Tibial nerve (tissue), 4 donors: Measurements from ENCODE around the gene CDH4. TPM values are rescaled to one million over a fixed set of nuclear protein-coding genes. Genes with fewer than 3 reads are reported as not detected.

Experiments used
- DNase-seq, 2 donors: peaks; one replicate each; pipeline ENCODE4 v3.0.0-alpha.2; 2019; ENCODE audit warnings: low spot score in 2 of 2
- H3K27ac ChIP-seq, 4 donors: fragments of 200-600 bp; sonication (generic) in 3 of 4; one replicate each; pipeline ENCODE4 v1.5.1; 2017 to 2019; ENCODE audit warnings: mild to moderate bottlenecking in 1 of 4
- H3K27me3 ChIP-seq, 2 donors: fragments of 200-600 bp; sonication (generic) in 1 of 2; one replicate each; pipeline versions ENCODE4 v1.5.1 to v1.6.0; 2017 to 2019
- H3K36me3 ChIP-seq, 3 donors: fragments of 200-600 bp; sonication (generic); one replicate each; pipeline ENCODE4 v1.5.1; 2018 to 2019
- H3K4me1 ChIP-seq, 4 donors: fragments of 200-600 bp; sonication (generic) in 3 of 4; one replicate each; pipeline ENCODE4 v1.5.1; 2017 to 2019
- H3K4me3 ChIP-seq, 4 donors: fragments of 200-600 bp; sonication (generic) in 3 of 4; one replicate each; pipeline ENCODE4 v1.5.1; 2017 to 2019; ENCODE audit warnings: mild to moderate bottlenecking in 1 of 4, moderate library complexity in 1 of 4
- H3K9me3 ChIP-seq, 4 donors: fragments of 200-600 bp; sonication (generic) in 3 of 4; one replicate each; pipeline ENCODE4 v1.5.1; 2017 to 2019
- EP300 ChIP-seq, 2 donors: sonication (generic); formaldehyde crosslinking; IDR thresholded peaks; one replicate each; pipeline ENCODE4 v1.6.1; 2017; ENCODE audit warnings: antibody characterized with exemption in 2 of 2, mild to moderate bottlenecking in 1 of 2
- POLR2A ChIP-seq, 2 donors: fragments of 450-650 bp; IDR thresholded peaks; one replicate each; pipeline ENCODE4 v1.6.1; 2017; ENCODE audit warnings: antibody characterized with exemption in 2 of 2, mild to moderate bottlenecking in 2 of 2, moderate library complexity in 2 of 2
- WGBS, 2 donors: methylation state at CpG; one replicate each; pipeline ENCODE4 v1.1.5; 2018; 5-methylcytosine and 5-hydroxymethylcytosine counted together
- total RNA-seq, 4 donors: library from RNA; depleted of rRNA; stranded (reverse); fragments of >200 nt; gene quantifications; one replicate each; pipeline ENCODE4 v1.1.0, GENCODE V29; 2016
- TF ChIP-seq, protein P1 (sequence below), 5 experiments: fragments of 200-600 bp in 3 of 5; fragments of 450-650 bp in 2 of 5; sonication (generic) in 3 of 5; IDR thresholded peaks; one replicate each; pipeline ENCODE4 v1.5.1; 2016 to 2019; ENCODE audit warnings: antibody characterized with exemption in 5 of 5, mild to moderate bottlenecking in 3 of 5, moderate library complexity in 2 of 5

The CDH4 gene
- total RNA-seq, 4 donors from 2014 or later, result 0.78 to 2.3 (median 1.0) TPM

DNA sequence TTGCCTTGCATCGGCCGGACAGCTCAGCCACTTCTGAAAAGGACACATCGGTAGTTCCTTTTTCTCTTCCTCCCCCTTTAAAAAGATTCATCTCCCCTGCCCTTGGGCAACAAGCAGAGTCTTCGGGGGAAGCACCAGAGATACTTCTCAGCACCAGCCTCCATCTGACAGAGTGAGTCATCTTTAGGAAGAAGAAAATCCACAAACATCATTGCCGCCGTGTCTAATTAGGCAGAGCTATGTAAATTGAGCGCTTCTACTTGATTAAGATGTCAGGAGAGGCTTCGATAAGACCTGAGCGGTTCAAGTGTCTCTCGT lies 627.2 kb downstream of the CDH4 start:
- 83 to 84% methylated on average over 9 to 10 of the region's 10 CpGs for WGBS, 2 donors
- TF ChIP-seq, protein P1, sequence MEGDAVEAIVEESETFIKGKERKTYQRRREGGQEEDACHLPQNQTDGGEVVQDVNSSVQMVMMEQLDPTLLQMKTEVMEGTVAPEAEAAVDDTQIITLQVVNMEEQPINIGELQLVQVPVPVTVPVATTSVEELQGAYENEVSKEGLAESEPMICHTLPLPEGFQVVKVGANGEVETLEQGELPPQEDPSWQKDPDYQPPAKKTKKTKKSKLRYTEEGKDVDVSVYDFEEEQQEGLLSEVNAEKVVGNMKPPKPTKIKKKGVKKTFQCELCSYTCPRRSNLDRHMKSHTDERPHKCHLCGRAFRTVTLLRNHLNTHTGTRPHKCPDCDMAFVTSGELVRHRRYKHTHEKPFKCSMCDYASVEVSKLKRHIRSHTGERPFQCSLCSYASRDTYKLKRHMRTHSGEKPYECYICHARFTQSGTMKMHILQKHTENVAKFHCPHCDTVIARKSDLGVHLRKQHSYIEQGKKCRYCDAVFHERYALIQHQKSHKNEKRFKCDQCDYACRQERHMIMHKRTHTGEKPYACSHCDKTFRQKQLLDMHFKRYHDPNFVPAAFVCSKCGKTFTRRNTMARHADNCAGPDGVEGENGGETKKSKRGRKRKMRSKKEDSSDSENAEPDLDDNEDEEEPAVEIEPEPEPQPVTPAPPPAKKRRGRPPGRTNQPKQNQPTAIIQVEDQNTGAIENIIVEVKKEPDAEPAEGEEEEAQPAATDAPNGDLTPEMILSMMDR (IDR thresholded peaks at IDR 0.05), result no peak
- TF ChIP-seq EP300 (IDR thresholded peaks at IDR 0.05), result no peak
- TF ChIP-seq POLR2A (IDR thresholded peaks at IDR 0.05), result no peak
- H3K27me3 ChIP-seq, result no peaks in the 10 kb centered on the region

DNA sequence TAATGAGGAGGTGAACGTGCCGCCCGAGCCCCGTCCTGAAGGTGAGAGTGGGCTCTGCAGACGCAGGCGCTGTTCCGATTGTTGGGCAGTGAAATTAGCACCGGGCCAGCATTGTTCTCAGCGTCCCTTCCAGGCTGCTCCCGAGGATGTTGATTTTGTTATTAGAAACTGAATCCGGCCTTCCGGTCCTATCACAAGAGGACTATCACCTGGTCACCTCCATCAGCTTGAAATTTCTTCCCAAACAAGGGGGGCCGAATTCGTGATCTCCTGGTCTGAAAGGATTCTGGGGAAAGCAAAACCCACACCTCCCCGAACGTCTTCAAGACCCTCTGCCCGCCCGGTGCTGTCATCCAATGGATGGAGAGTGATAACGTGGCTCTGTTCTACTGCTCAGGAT lies 627.6 kb downstream of the CDH4 start:
- H3K4me3 ChIP-seq, result no peak overlapping the region
- TF ChIP-seq POLR2A (IDR thresholded peaks at IDR 0.05), result no peak
- no peak for TF ChIP-seq EP300 (IDR thresholded peaks at IDR 0.05)
- TF ChIP-seq, protein P1 (IDR thresholded peaks at IDR 0.05), result no peak
- 92 to 97% methylated on average over 19 of the region's 19 CpGs for WGBS, 2 donors
- no peaks in the 10 kb centered on the region for H3K36me3 ChIP-seq
- no peak overlapping the region for H3K27ac ChIP-seq
- H3K4me1 ChIP-seq, result peaks cover 0 to 22% (median 0%) of the 10 kb centered on the region in 4 donors
- no peak for DNase-seq
- H3K27me3 ChIP-seq, result no peaks in the 10 kb centered on the region
- no peaks in the 10 kb centered on the region for H3K9me3 ChIP-seq

More for the DNA sequence above, 627.2 kb downstream of the CDH4 start:
- no peak for DNase-seq
- Histone ChIP-seq H3K36me3 (no peaks in the 10 kb centered on the region), H3K9me3 (no peaks in the 10 kb centered on the region), H3K4me1 (peaks cover 0 to 19% (median 0%) of the 10 kb centered on the region in 4 donors), H3K27ac (no peak overlapping the region), H3K4me3 (no peak overlapping the region)

DNA sequence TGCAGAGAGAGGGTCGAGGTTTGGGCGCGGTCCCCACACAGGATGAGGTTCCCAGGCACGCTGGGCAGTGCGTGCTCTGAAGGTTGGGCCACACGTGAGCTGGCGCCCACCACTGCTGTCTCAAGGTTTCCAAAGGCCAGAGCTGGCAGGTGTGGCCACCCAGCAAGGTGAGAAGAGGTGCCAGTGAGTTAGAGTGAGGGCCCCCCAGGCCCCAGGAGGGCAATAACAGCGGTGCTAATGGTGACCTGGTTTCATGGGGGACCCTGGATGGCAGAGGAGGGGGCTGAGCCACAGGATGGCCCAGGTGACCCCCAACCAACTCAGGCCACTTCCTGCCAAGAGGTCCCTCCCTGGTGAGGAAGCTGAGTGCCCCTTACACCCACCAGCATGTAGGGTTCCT lies 628.6 kb downstream of the CDH4 start:
- WGBS, 2 donors, result 79 to 90% methylated on average over 2 to 7 of the region's 8 CpGs
- Histone ChIP-seq H3K4me1 (peaks cover 0 to 22% (median 0%) of the 10 kb centered on the region in 4 donors), H3K4me3 (no peak overlapping the region), H3K9me3 (no peaks in the 10 kb centered on the region), H3K27ac (no peak overlapping the region), H3K27me3 (no peaks in the 10 kb centered on the region), H3K36me3 (no peaks in the 10 kb centered on the region)
- TF ChIP-seq POLR2A (IDR thresholded peaks at IDR 0.05) (no peak), EP300 (IDR thresholded peaks at IDR 0.05) (no peak)
- TF ChIP-seq, protein P1 (IDR thresholded peaks at IDR 0.05), result no peak
- no peak for DNase-seq

DNA sequence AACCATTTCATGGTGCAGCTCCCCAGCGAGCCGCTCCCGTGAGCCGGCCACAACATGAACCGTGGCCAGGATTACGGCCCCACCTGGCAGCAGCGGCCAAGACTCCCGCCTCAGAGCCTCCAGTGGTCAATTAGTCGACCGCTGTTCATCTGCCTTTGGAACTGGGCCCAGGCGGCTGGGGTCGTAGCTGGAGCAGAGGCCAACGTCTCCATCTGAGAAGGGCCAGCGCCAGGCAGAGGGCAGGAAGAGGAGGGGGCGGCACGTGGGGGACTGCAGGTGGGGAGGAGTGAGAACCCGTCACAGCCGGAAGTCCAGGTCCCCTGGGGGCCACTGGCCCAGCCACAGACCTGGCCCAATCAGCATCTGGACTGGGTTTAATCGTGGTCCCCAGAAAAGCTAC lies 629.4 kb downstream of the CDH4 start:
- Histone ChIP-seq H3K4me1 (peaks cover 0 to 22% (median 0%) of the 10 kb centered on the region in 4 donors), H3K36me3 (no peaks in the 10 kb centered on the region), H3K4me3 (no peak overlapping the region), H3K27me3 (no peaks in the 10 kb centered on the region), H3K27ac (no peak overlapping the region), H3K9me3 (no peaks in the 10 kb centered on the region)
- TF ChIP-seq POLR2A (IDR thresholded peaks at IDR 0.05) (no peak), EP300 (IDR thresholded peaks at IDR 0.05) (no peak)
- TF ChIP-seq, protein P1 (IDR thresholded peaks at IDR 0.05), result no peak
- no peak for DNase-seq
- WGBS, 2 donors, result 42 to 56% methylated on average over 11 to 19 of the region's 19 CpGs

DNA sequence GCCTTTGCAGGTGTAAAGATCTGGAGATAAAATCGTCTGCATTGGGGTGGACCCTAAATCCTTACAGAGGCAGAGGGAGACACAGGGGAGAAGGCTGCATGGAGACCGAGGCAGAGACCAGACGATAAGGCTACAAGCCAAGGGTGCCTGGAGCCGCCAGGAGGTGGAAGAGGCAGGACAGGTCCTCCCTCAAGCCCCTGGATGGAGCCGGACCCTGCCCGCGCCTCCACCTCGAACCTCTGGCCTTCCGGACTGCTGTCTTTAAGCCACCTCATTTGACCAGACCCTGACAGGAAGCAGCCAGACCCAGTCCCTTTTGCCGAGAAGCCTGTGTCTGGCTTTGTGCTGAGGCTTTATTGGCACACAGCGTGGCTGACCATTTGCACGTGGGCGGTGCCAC lies 629.8 kb downstream of the CDH4 start:
- TF ChIP-seq, protein P1 (IDR thresholded peaks at IDR 0.05), result no peak
- TF ChIP-seq EP300 (IDR thresholded peaks at IDR 0.05) (no peak), POLR2A (IDR thresholded peaks at IDR 0.05) (no peak)
- H3K36me3 ChIP-seq, result no peaks in the 10 kb centered on the region
- no peaks in the 10 kb centered on the region for H3K9me3 ChIP-seq
- H3K27ac ChIP-seq, result no peak overlapping the region
- peaks cover 0 to 23% (median 0%) of the 10 kb centered on the region in 4 donors for H3K4me1 ChIP-seq
- H3K4me3 ChIP-seq, result no peak overlapping the region
- no peaks in the 10 kb centered on the region for H3K27me3 ChIP-seq
- 83 to 86% methylated on average over 13 of the region's 13 CpGs for whole genome bisulfite sequencing, 2 donors
- DNase-seq, result no peak
